CD4-positive, alpha-beta memory T cell (primary cell): ENCODE data around the gene FAM120A. TPM values are rescaled to one million over a fixed set of nuclear protein-coding genes. Genes with fewer than 3 reads are reported as not detected.

Experiments used
- CTCF ChIA-PET: fragments of 350-600 bp; sonication (Branson Sonifier 250); formaldehyde crosslinking; loops from one replicate; lab custom pipeline; 2021; ENCODE audit warnings: inconsistent platforms; ENCODE audit not compliant: partially characterized antibody; lab: Charles Lee
- POLR2A ChIA-PET: fragments of 350-600 bp; sonication (Branson Sonifier 250); formaldehyde crosslinking; loops from one replicate; lab custom pipeline; 2021; ENCODE audit not compliant: partially characterized antibody; lab: Charles Lee
- DNase-seq, 5 donors: peaks; one replicate each; pipeline versions ENCODE4 v3.0.0 to v3.0.0-alpha.2; 2020 to 2022; ENCODE audit warnings: mixed read lengths in 1 of 5
- H3K27ac ChIP-seq: one replicate; pipeline ENCODE4 v1.7.0; 2013; ENCODE audit warnings: low read depth, low read length
- H3K27me3 ChIP-seq: 2 replicates; pipeline ENCODE4 v1.7.0; 2013; ENCODE audit warnings: mild to moderate bottlenecking, low read length, moderate library complexity; ENCODE audit not compliant: insufficient read depth
- H3K36me3 ChIP-seq: 2 replicates; pipeline ENCODE4 v1.7.0; 2013; ENCODE audit warnings: mild to moderate bottlenecking, low read length, moderate library complexity; ENCODE audit not compliant: insufficient read depth
- H3K4me1 ChIP-seq: 2 replicates; pipeline ENCODE4 v1.7.0; 2013; ENCODE audit warnings: mild to moderate bottlenecking, low read length, moderate library complexity; ENCODE audit not compliant: insufficient read depth
- H3K4me3 ChIP-seq, 2 donors: one replicate each; pipeline ENCODE4 v1.7.0; 2013; ENCODE audit warnings: low read length in 2 of 2, mild to moderate bottlenecking in 1 of 2
- H3K9me3 ChIP-seq, 2 donors: one replicate each; pipeline ENCODE4 v1.7.0; 2013; ENCODE audit warnings: low read length in 2 of 2, control low read depth in 1 of 2; ENCODE audit not compliant: control insufficient read depth in 1 of 2
- H3K27ac Mint-ChIP-seq, 7 donors: one replicate each; pipeline ENCODE4 v1.8.0; 2020 to 2021; ENCODE audit warnings: mixed read lengths in 7 of 7, mild to moderate bottlenecking in 6 of 7, inconsistent platforms in 3 of 7, moderate library complexity in 3 of 7
- H3K27me3 Mint-ChIP-seq, 2 donors: one replicate each; pipeline ENCODE4 v1.8.0; 2020 to 2021; ENCODE audit warnings: mixed read lengths in 2 of 2
- H3K36me3 Mint-ChIP-seq, 2 donors: one replicate each; pipeline ENCODE4 v1.8.0; 2020 to 2021; ENCODE audit warnings: mixed read lengths in 2 of 2, inconsistent platforms in 1 of 2, mild to moderate bottlenecking in 1 of 2
- H3K4me1 Mint-ChIP-seq, 4 donors: one replicate each; pipeline ENCODE4 v1.8.0; 2020 to 2021; ENCODE audit warnings: mixed read lengths in 4 of 4, mild to moderate bottlenecking in 1 of 4
- H3K4me3 Mint-ChIP-seq, 8 donors: one replicate each; pipeline ENCODE4 v1.8.0; 2020 to 2021; ENCODE audit warnings: mixed read lengths in 8 of 8, mild to moderate bottlenecking in 7 of 8, moderate library complexity in 6 of 8, inconsistent platforms in 3 of 8
- H3K9me3 Mint-ChIP-seq, 8 donors: one replicate each; pipeline ENCODE4 v1.8.0; 2020 to 2021; ENCODE audit warnings: mixed read lengths in 8 of 8, mild to moderate bottlenecking in 5 of 8, inconsistent platforms in 3 of 8, moderate library complexity in 1 of 8
- intact Hi-C: fragments of 100-400 bp; cut with micrococcal nuclease; formaldehyde crosslinking; loops from one replicate; pipeline ENCODE4 v1.15.1; 2023
- polyA plus RNA-seq, 2 donors: library from polyadenylated mRNA; unstranded; fragments of 300-500 nt; fragmentation: Illumina TruSeq; gene quantifications; one replicate each; pipeline ENCODE4 v1.2.3, GENCODE V29; 2021
- total RNA-seq, 2 experiments: library from RNA; stranded (reverse); gene quantifications; one replicate each; pipeline ENCODE4 v1.2.3, GENCODE V29; 2021

Gene FAM120A
- total and polyA plus RNA-seq, 4 experiments from 2014 or later: 6.2 to 88.5 (median 49.9) TPM

GRCh38 chr9:93476924-93477323 is 25.4 kb downstream of the FAM120A start:
- DNase-seq: no peak
- Mint-ChIP-seq H3K36me3 (peaks cover 36 to 54% of the 10 kb centered on the region in 2 donors), H3K4me1 (peaks cover 29 to 48% (median 38%) of the 10 kb centered on the region in 4 donors), H3K27ac (peak overlapping the region in 3 of 7 donors; percentile 14 to 68 (median 29)), H3K9me3 (no peaks in the 10 kb centered on the region), H3K4me3 (no peak overlapping the region), H3K27me3 (no peaks in the 10 kb centered on the region)
- no peak overlapping the region for H3K27ac ChIP-seq
- peaks cover 10% of the 10 kb centered on the region for H3K36me3 ChIP-seq
- H3K4me3 ChIP-seq: no peak overlapping the region
- no peaks in the 10 kb centered on the region for H3K4me1 ChIP-seq
- ChIA-PET CTCF (interaction anchor here (1.4 kb wide), 1 partner anchor 12 kb away, joined by 5 read pairs; no protein-coding TSS in a partner anchor), POLR2A (interaction anchor here (0.6 kb wide), 1 partner anchor 24 kb away, joined by 3 read pairs; the partner anchor contains the start of gene FAM120AOS)
- no peaks in the 10 kb centered on the region for H3K27me3 ChIP-seq
- intact Hi-C loops: no loop called here
- H3K9me3 ChIP-seq: no peaks in the 10 kb centered on the region

- Histone ChIP-seq H3K9me3 (no peaks in the 10 kb centered on the region), H3K36me3 (peaks cover 10% of the 10 kb centered on the region), H3K4me3 (no peak overlapping the region), H3K27ac (no peak overlapping the region), H3K4me1 (no peaks in the 10 kb centered on the region), H3K27me3 (no peaks in the 10 kb centered on the region)
- no peak for DNase-seq
- Mint-ChIP-seq H3K4me1 (peaks cover 28 to 46% (median 38%) of the 10 kb centered on the region in 4 donors), H3K36me3 (peaks cover 32 to 51% of the 10 kb centered on the region in 2 donors), H3K9me3 (no peaks in the 10 kb centered on the region), H3K27ac (peak overlapping the region in 3 of 7 donors; percentile 14 to 32 (median 29)), H3K4me3 (no peak overlapping the region), H3K27me3 (no peaks in the 10 kb centered on the region)
- POLR2A ChIA-PET: no interaction called here
- CTCF ChIA-PET: interaction anchor here (1.4 kb wide), 1 partner anchor 13 kb away, joined by 5 read pairs; no protein-coding TSS in a partner anchor
- intact Hi-C loops: no loop called here
These were observed 25.9 kb downstream of the FAM120A start for GRCh38 chr9:93477397-93477796.

- Histone ChIP-seq H3K9me3 (no peaks in the 10 kb centered on the region), H3K27ac (no peak overlapping the region), H3K4me3 (no peak overlapping the region), H3K36me3 (peaks cover 14% of the 10 kb centered on the region), H3K4me1 (no peaks in the 10 kb centered on the region), H3K27me3 (no peaks in the 10 kb centered on the region)
- peaks cover 27 to 54% (median 39%) of the 10 kb centered on the region in 4 donors for H3K4me1 Mint-ChIP-seq
- no peak for DNase-seq
- no peak overlapping the region for H3K4me3 Mint-ChIP-seq
- H3K27ac Mint-ChIP-seq: no peak overlapping the region
- POLR2A ChIA-PET: no interaction called here
- intact Hi-C loops: no loop called here
- CTCF ChIA-PET: interaction anchor here (1.0 kb wide), 1 partner anchor 87 kb away, joined by 3 read pairs; no protein-coding TSS in a partner anchor
- H3K36me3 Mint-ChIP-seq: peaks cover 35 to 58% of the 10 kb centered on the region in 2 donors
- H3K27me3 Mint-ChIP-seq: no peaks in the 10 kb centered on the region
- H3K9me3 Mint-ChIP-seq: no peaks in the 10 kb centered on the region
These were observed 28.2 kb downstream of the FAM120A start for GRCh38 chr9:93479726-93480125.

- no peaks in the 10 kb centered on the region for H3K9me3 ChIP-seq
- H3K4me3 ChIP-seq: no peak overlapping the region
- H3K9me3 Mint-ChIP-seq: no peaks in the 10 kb centered on the region
- no peaks in the 10 kb centered on the region for H3K27me3 Mint-ChIP-seq
- H3K36me3 ChIP-seq: peaks cover 14% of the 10 kb centered on the region
- DNase-seq: no peak
- peaks cover 27 to 51% (median 39%) of the 10 kb centered on the region in 4 donors for H3K4me1 Mint-ChIP-seq
- H3K27me3 ChIP-seq: no peaks in the 10 kb centered on the region
- ChIA-PET POLR2A (no interaction called here), CTCF (no interaction called here)
- no peak overlapping the region for H3K27ac ChIP-seq
- H3K4me3 Mint-ChIP-seq: no peak overlapping the region
- peak overlapping the region in 2 of 7 donors; percentile 33 to 58 for H3K27ac Mint-ChIP-seq
- intact Hi-C loops: no loop called here
- H3K4me1 ChIP-seq: no peaks in the 10 kb centered on the region
- peaks cover 35 to 60% of the 10 kb centered on the region in 2 donors for H3K36me3 Mint-ChIP-seq
These were observed 28.8 kb downstream of the FAM120A start for GRCh38 chr9:93480262-93480661.

- Mint-ChIP-seq H3K36me3 (peaks cover 36 to 60% of the 10 kb centered on the region in 2 donors), H3K27me3 (no peaks in the 10 kb centered on the region), H3K4me1 (peaks cover 27 to 49% (median 39%) of the 10 kb centered on the region in 4 donors), H3K27ac (no peak overlapping the region), H3K9me3 (no peaks in the 10 kb centered on the region), H3K4me3 (no peak overlapping the region)
- DNase-seq: no peak
- Histone ChIP-seq H3K4me1 (no peaks in the 10 kb centered on the region), H3K27ac (no peak overlapping the region), H3K4me3 (no peak overlapping the region), H3K36me3 (peaks cover 14% of the 10 kb centered on the region), H3K27me3 (no peaks in the 10 kb centered on the region), H3K9me3 (no peaks in the 10 kb centered on the region)
- CTCF ChIA-PET: interaction anchor here (1.0 kb wide), 1 partner anchor 524 kb away, joined by 3 read pairs; no protein-coding TSS in a partner anchor
- intact Hi-C loops: no loop called here
- POLR2A ChIA-PET: no interaction called here
These were observed 29.3 kb downstream of the FAM120A start for GRCh38 chr9:93480728-93481324.

GRCh38 chr9:93483497-93483896 is 32.0 kb downstream of the FAM120A start:
- H3K27ac ChIP-seq: no peak overlapping the region
- Mint-ChIP-seq H3K4me3 (no peak overlapping the region), H3K4me1 (peaks cover 30 to 57% (median 39%) of the 10 kb centered on the region in 4 donors), H3K27ac (no peak overlapping the region), H3K36me3 (peaks cover 47 to 53% of the 10 kb centered on the region in 2 donors), H3K9me3 (no peaks in the 10 kb centered on the region), H3K27me3 (no peaks in the 10 kb centered on the region)
- H3K36me3 ChIP-seq: peaks cover 17% of the 10 kb centered on the region
- CTCF ChIA-PET: interaction anchor here (1.3 kb wide), 1 partner anchor 9 kb away, joined by 4 read pairs; no protein-coding TSS in a partner anchor
- no peak overlapping the region for H3K4me3 ChIP-seq
- no peaks in the 10 kb centered on the region for H3K27me3 ChIP-seq
- no peaks in the 10 kb centered on the region for H3K9me3 ChIP-seq
- H3K4me1 ChIP-seq: no peaks in the 10 kb centered on the region
- intact Hi-C loops: no loop called here
- DNase-seq: no peak
- POLR2A ChIA-PET: no interaction called here

- Histone ChIP-seq H3K36me3 (peaks cover 8% of the 10 kb centered on the region), H3K4me3 (no peak overlapping the region), H3K4me1 (peaks cover 8% of the 10 kb centered on the region), H3K27ac (no peak overlapping the region), H3K9me3 (no peaks in the 10 kb centered on the region), H3K27me3 (no peaks in the 10 kb centered on the region)
- Mint-ChIP-seq H3K36me3 (peaks cover 47 to 60% of the 10 kb centered on the region in 2 donors), H3K27ac (peak overlapping the region in 1 of 7 donors; percentile 54), H3K4me1 (peaks cover 29 to 66% (median 42%) of the 10 kb centered on the region in 4 donors), H3K27me3 (no peaks in the 10 kb centered on the region), H3K4me3 (no peak overlapping the region), H3K9me3 (no peaks in the 10 kb centered on the region)
- CTCF ChIA-PET: no interaction called here
- no peak for DNase-seq
- intact Hi-C loops: no loop called here
- POLR2A ChIA-PET: interaction anchor here (1.2 kb wide), 1 partner anchor 33 kb away, joined by 3 read pairs; the partner anchor contains the start of gene FAM120AOS
These were observed 34.8 kb downstream of the FAM120A start for GRCh38 chr9:93486268-93486667.
